PC-9 (cell line): ENCODE measurements around the gene BBS9. TPM values are rescaled to one million over a fixed set of nuclear protein-coding genes. Genes with fewer than 3 reads are reported as not detected.

Experiments
- BruUV-seq: library from RNA; stranded (reverse); fragments of 400-500 nt; replicated peaks from 2 replicates; lab custom pipeline; 2021; lab: Mats Ljungman, UMichigan
- CTCF ChIA-PET: fragments of 300-600 bp; sonication (Branson Sonifier 250); formaldehyde crosslinking; loops from one replicate; lab custom pipeline; 2022; ENCODE audit warnings: antibody characterized with exemption; lab: Charles Lee
- POLR2A ChIA-PET: fragments of 300-600 bp; sonication (Branson Sonifier 250); formaldehyde crosslinking; loops from one replicate; lab custom pipeline; 2022; ENCODE audit warnings: antibody characterized with exemption; ENCODE audit not compliant: unreplicated experiment; lab: Charles Lee
- DNase-seq, 2 experiments: peaks; one replicate each; pipeline versions ENCODE4 v3.0.0 to v3.0.0-alpha.2; 2015 to 2022; ENCODE audit warnings: mixed read lengths in 1 of 2
- H2AFZ ChIP-seq: fragments of 200-600 bp; sonication (generic); 2 replicates; pipeline ENCODE4 v1.8.1; 2017; ENCODE audit warnings: antibody characterized with exemption
- H3F3A ChIP-seq: fragments of 200-600 bp; sonication (generic); 2 replicates; pipeline ENCODE4 v1.8.1; 2017; ENCODE audit warnings: antibody characterized with exemption, mild to moderate bottlenecking, low read depth; ENCODE audit not compliant: insufficient read depth
- H3K27ac ChIP-seq: fragments of 200-600 bp; sonication (generic); 2 replicates; pipeline ENCODE4 v1.6.1; 2016; ENCODE audit warnings: mixed run types
- H3K27me3 ChIP-seq: fragments of 200-600 bp; sonication (generic); 2 replicates; pipeline ENCODE4 v1.6.1; 2016; ENCODE audit warnings: low read depth, mixed run types; ENCODE audit not compliant: insufficient read depth
- H3K36me3 ChIP-seq: fragments of 200-600 bp; sonication (generic); 2 replicates; pipeline ENCODE4 v1.6.1; 2016; ENCODE audit warnings: low read depth, mixed run types
- H3K4me1 ChIP-seq: fragments of 200-600 bp; sonication (generic); replicated peaks from 2 replicates; pipeline ENCODE4 v1.6.1; 2016; ENCODE audit warnings: mixed run types; ENCODE audit not compliant: insufficient read depth
- H3K4me2 ChIP-seq: fragments of 200-600 bp; sonication (generic); 2 replicates; pipeline ENCODE4 v1.6.1; 2017; ENCODE audit warnings: mixed run types
- H3K4me3 ChIP-seq: fragments of 200-600 bp; sonication (generic); 2 replicates; pipeline ENCODE4 v1.6.1; 2016; ENCODE audit warnings: mixed run types
- H3K79me2 ChIP-seq: fragments of 200-600 bp; sonication (generic); 2 replicates; pipeline ENCODE4 v1.6.1; 2017; ENCODE audit warnings: low read depth, mixed run types
- H3K9me2 ChIP-seq: fragments of 200-600 bp; sonication (generic); 2 replicates; pipeline ENCODE4 v1.8.1; 2017; ENCODE audit warnings: mild to moderate bottlenecking; ENCODE audit not compliant: insufficient read depth
- H3K9me3 ChIP-seq: fragments of 200-600 bp; sonication (generic); 2 replicates; pipeline ENCODE4 v1.8.1; 2016; ENCODE audit warnings: low read depth; ENCODE audit not compliant: insufficient read depth
- H4K20me1 ChIP-seq: fragments of 200-600 bp; sonication (generic); 2 replicates; pipeline ENCODE4 v1.8.1; 2017; ENCODE audit not compliant: insufficient read depth
- CTCF ChIP-seq: fragments of 200-600 bp; sonication (generic); conservative IDR thresholded peaks from 2 replicates; pipeline ENCODE4 v1.6.1; 2017; ENCODE audit warnings: mixed run types, antibody characterized with exemption, mild to moderate bottlenecking, moderate library complexity
- EZH2 ChIP-seq: fragments of 200-600 bp; sonication (generic); IDR thresholded peaks from 2 replicates; pipeline ENCODE4 v1.8.0; 2017; ENCODE audit warnings: antibody characterized with exemption, low read depth
- intact Hi-C: fragments of 100-400 bp; cut with micrococcal nuclease; formaldehyde crosslinking; loops from one replicate; pipeline ENCODE4 v1.10.0; 2022; ENCODE audit not compliant: unreplicated experiment
- total RNA-seq: library from RNA; stranded (reverse); gene quantifications from 2 replicates; pipeline ENCODE4 v1.2.3, GENCODE V29; 2021

Gene BBS9
- total RNA-seq, 1 experiment from 2014 or later = 12.4 TPM

- ChIA-PET CTCF (no interaction called here), POLR2A (no interaction called here)
- Histone ChIP-seq H3K9me2 (no peaks in the 10 kb centered on the region), H3K36me3 (no peaks in the 10 kb centered on the region), H3K27me3 (no peaks in the 10 kb centered on the region), H3K4me1 (no peaks in the 10 kb centered on the region), H4K20me1 (no peaks in the 10 kb centered on the region), H3K4me3 (no peak overlapping the region), H2AFZ (no peak overlapping the region), H3K9me3 (no peaks in the 10 kb centered on the region), H3K4me2 (no peak overlapping the region), H3F3A (no peaks in the 10 kb centered on the region), H3K27ac (no peak overlapping the region), H3K79me2 (no peaks in the 10 kb centered on the region)
- intact Hi-C loops = no loop called here
- no peak for TF ChIP-seq EZH2
- TF ChIP-seq CTCF = no peak
- no peak for DNase-seq
- BruUV-seq = no TSS peak
Measured at GRCh38 chr7:33196221-33196620, 66.9 kb downstream of the BBS9 start.

- no TSS peak for BruUV-seq
Measured at GRCh38 chr7:33200282-33200681, 70.9 kb downstream of the BBS9 start.

GRCh38 chr7:33201821-33202220 lies 72.5 kb downstream of the BBS9 start:
- Histone ChIP-seq H3K36me3 (no peaks in the 10 kb centered on the region), H3K9me2 (no peaks in the 10 kb centered on the region), H3K27me3 (no peaks in the 10 kb centered on the region), H2AFZ (no peak overlapping the region), H3K27ac (no peak overlapping the region), H4K20me1 (no peaks in the 10 kb centered on the region), H3K4me1 (no peaks in the 10 kb centered on the region), H3K79me2 (no peaks in the 10 kb centered on the region), H3K4me3 (no peak overlapping the region), H3F3A (no peaks in the 10 kb centered on the region), H3K4me2 (no peak overlapping the region), H3K9me3 (no peaks in the 10 kb centered on the region)
- DNase-seq = no peak
- POLR2A ChIA-PET = no interaction called here
- TF ChIP-seq EZH2 (no peak), CTCF (no peak)
- intact Hi-C loops = no loop called here
- CTCF ChIA-PET = no interaction called here
- no TSS peak for BruUV-seq

More at GRCh38 chr7:33200282-33200681, 70.9 kb downstream of the BBS9 start:
- POLR2A ChIA-PET = no interaction called here
- no peaks in the 10 kb centered on the region for H3K27me3 ChIP-seq
- TF ChIP-seq EZH2 (no peak), CTCF (no peak)
- no peaks in the 10 kb centered on the region for H3F3A ChIP-seq
- no peaks in the 10 kb centered on the region for H3K9me2 ChIP-seq
- no peaks in the 10 kb centered on the region for H3K9me3 ChIP-seq
- no peaks in the 10 kb centered on the region for H3K79me2 ChIP-seq
- no peak overlapping the region for H3K4me2 ChIP-seq
- intact Hi-C loops = no loop called here
- no peak overlapping the region for H2AFZ ChIP-seq
- no peaks in the 10 kb centered on the region for H3K36me3 ChIP-seq
- no peaks in the 10 kb centered on the region for H3K4me1 ChIP-seq
- CTCF ChIA-PET = no interaction called here
- H3K4me3 ChIP-seq = no peak overlapping the region
- no peaks in the 10 kb centered on the region for H4K20me1 ChIP-seq
- no peak for DNase-seq
- H3K27ac ChIP-seq = no peak overlapping the region
